PC-3 (cell line): Measurements from ENCODE around the gene DSTN.

ENCODE experiments used
- CTCF ChIP-seq: fragments of 300-600 bp; sonication (generic); conservative IDR thresholded peaks from 2 replicates; pipeline ENCODE4 v1.5.1; 2017; ENCODE audit warnings: antibody characterized with exemption, low read depth, mild to moderate bottlenecking, low read length
- EZH2 ChIP-seq: fragments of 300-600 bp; sonication (generic); IDR thresholded peaks from one replicate; pipeline ENCODE4 v1.6.1; 2017; ENCODE audit warnings: antibody characterized with exemption, mild to moderate bottlenecking, low read length; ENCODE audit not compliant: unreplicated experiment

GRCh38 chr20:17631576-17632319, 61.9 kb downstream of the DSTN start:
- no peak for TF ChIP-seq EZH2
- TF ChIP-seq CTCF = no peak
